ENCODE measurements around the gene IL21.

IL21 gene

GRCh38 chr4:122643257-122643656 is 22.4 kb upstream of the IL21 start:
- Mint-ChIP-seq H3K36me3 (ENCODE audit: low read depth) (no peaks in the 10 kb centered on the region), H3K4me3 (no peak overlapping the region), H3K27ac (no peak overlapping the region), H3K9me3 (no peaks in the 10 kb centered on the region), H3K4me1 (no peaks in the 10 kb centered on the region), H3K27me3 (ENCODE audit: low read depth, poor library complexity) (no peaks in the 10 kb centered on the region)
- DNase-seq = no peak
- no peak for TF ChIP-seq CTCF (IDR thresholded peaks at IDR 0.05)

- Mint-ChIP-seq H3K27me3 (ENCODE audit: low read depth, poor library complexity) (no peaks in the 10 kb centered on the region), H3K36me3 (ENCODE audit: low read depth) (no peaks in the 10 kb centered on the region), H3K9me3 (no peaks in the 10 kb centered on the region), H3K4me3 (no peak overlapping the region), H3K4me1 (no peaks in the 10 kb centered on the region), H3K27ac (no peak overlapping the region)
- no peak for TF ChIP-seq CTCF (IDR thresholded peaks at IDR 0.05)
- no peak for DNase-seq
Observed at GRCh38 chr4:122639181-122639580, 18.3 kb upstream of the IL21 start.

GRCh38 chr4:122636697-122637096 is 15.8 kb upstream of the IL21 start:
- Mint-ChIP-seq H3K4me3 (no peak overlapping the region), H3K4me1 (no peaks in the 10 kb centered on the region), H3K27ac (no peak overlapping the region), H3K36me3 (ENCODE audit: low read depth) (no peaks in the 10 kb centered on the region), H3K27me3 (ENCODE audit: low read depth, poor library complexity) (peaks cover 3% of the 10 kb centered on the region), H3K9me3 (no peaks in the 10 kb centered on the region)
- DNase-seq = no peak
- TF ChIP-seq CTCF (IDR thresholded peaks at IDR 0.05) = no peak

- Mint-ChIP-seq H3K9me3 (no peaks in the 10 kb centered on the region), H3K36me3 (ENCODE audit: low read depth) (no peaks in the 10 kb centered on the region), H3K4me3 (no peak overlapping the region), H3K4me1 (no peaks in the 10 kb centered on the region), H3K27me3 (ENCODE audit: low read depth, poor library complexity) (peaks cover 3% of the 10 kb centered on the region), H3K27ac (no peak overlapping the region)
- no peak for DNase-seq
- TF ChIP-seq CTCF (IDR thresholded peaks at IDR 0.05) = no peak
Observed at GRCh38 chr4:122635205-122635604, 14.3 kb upstream of the IL21 start.

GRCh38 chr4:122633211-122633610 is 12.3 kb upstream of the IL21 start:
- H3K27ac Mint-ChIP-seq = no peak overlapping the region
- no peaks in the 10 kb centered on the region for H3K4me1 Mint-ChIP-seq
- no peaks in the 10 kb centered on the region for H3K9me3 Mint-ChIP-seq
- no peaks in the 10 kb centered on the region for H3K36me3 Mint-ChIP-seq (ENCODE audit: low read depth)
- no peak for DNase-seq
- peaks cover 3% of the 10 kb centered on the region for H3K27me3 Mint-ChIP-seq (ENCODE audit: low read depth, poor library complexity)
- no peak for TF ChIP-seq CTCF (IDR thresholded peaks at IDR 0.05)
- H3K4me3 Mint-ChIP-seq = no peak overlapping the region

GRCh38 chr4:122632396-122633143 is 11.7 kb upstream of the IL21 start:
- DNase-seq = no peak
- no peak overlapping the region for H3K4me3 Mint-ChIP-seq
- H3K4me1 Mint-ChIP-seq = no peaks in the 10 kb centered on the region
- no peaks in the 10 kb centered on the region for H3K9me3 Mint-ChIP-seq
- H3K27ac Mint-ChIP-seq = no peak overlapping the region
- no peaks in the 10 kb centered on the region for H3K36me3 Mint-ChIP-seq (ENCODE audit: low read depth)
- no peak for TF ChIP-seq CTCF (IDR thresholded peaks at IDR 0.05)
- H3K27me3 Mint-ChIP-seq (ENCODE audit: low read depth, poor library complexity) = peaks cover 3% of the 10 kb centered on the region

Data from nephron progenitor cell (in vitro differentiated cells).